Measurements from ENCODE around the gene PHLDA1.

The PHLDA1 gene

DNA sequence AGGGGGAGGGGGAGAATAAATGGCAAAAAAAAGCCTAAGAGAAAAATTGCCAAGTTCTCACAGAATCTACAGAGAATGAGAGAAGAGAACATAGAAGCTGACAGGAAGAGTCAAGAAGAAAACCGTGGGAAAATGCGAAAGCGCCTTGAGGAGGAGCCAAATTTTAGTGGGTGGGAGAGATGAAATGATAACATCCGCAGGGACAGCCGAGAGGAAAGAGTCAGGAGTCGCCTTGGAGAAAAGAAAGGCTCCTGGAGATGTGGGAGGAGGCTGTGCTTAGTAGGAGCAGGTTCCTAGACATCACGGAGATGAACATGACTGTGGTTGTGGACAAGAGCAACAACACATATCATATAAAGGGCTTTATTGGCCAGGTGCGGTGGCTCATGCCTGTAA, 49.4 kb downstream of the PHLDA1 start:
- peak overlapping the region in 1 of 2 experiments; percentile 0 for H3K18ac ChIP-seq (ENCODE audit: low read depth in 1 of 2, low read length in 2 of 2)
- no peak overlapping the region for H3K23ac ChIP-seq (ENCODE audit: low read length in 2 of 2)
- peak overlapping the region; percentile 81 for H3K9ac ChIP-seq (ENCODE audit: low read length)
- H2BK15ac ChIP-seq (ENCODE audit: low read depth, poor library complexity, severe bottlenecking) = peak overlapping the region; percentile 55
- no peak overlapping the region for H3K4me2 ChIP-seq (ENCODE audit: low read length, poor library complexity, severe bottlenecking)
- no peaks in the 10 kb centered on the region for H3K9me3 ChIP-seq (ENCODE audit: control insufficient read depth, low read length)
- H4K91ac ChIP-seq (ENCODE audit: low read length) = no peak overlapping the region
- 93% methylated on average over 8 of the region's 8 CpGs for WGBS
- peak overlapping the region; percentile 8 for H2AK5ac ChIP-seq (ENCODE audit: low read length, severe bottlenecking)
- H3K27me3 ChIP-seq (ENCODE audit: control insufficient read depth in 1 of 2, insufficient read depth in 1 of 2, low read length in 2 of 2) = no peaks in the 10 kb centered on the region
- H3K4ac ChIP-seq (ENCODE audit: low read depth in 1 of 2, low read length in 2 of 2) = no peak overlapping the region
- H3K14ac ChIP-seq (ENCODE audit: low read length in 2 of 2) = no peak overlapping the region
- H2BK5ac ChIP-seq (ENCODE audit: low read depth, low read length, poor library complexity, severe bottlenecking) = no peak overlapping the region
- no peak overlapping the region for H3K27ac ChIP-seq (ENCODE audit: low read length, poor library complexity, severe bottlenecking)
- H2BK120ac ChIP-seq (ENCODE audit: low read depth, low read length) = no peak overlapping the region
- peak overlapping the region in 1 of 2 experiments; percentile 67 for H2BK12ac ChIP-seq (ENCODE audit: low read length in 2 of 2)
- no peak overlapping the region for H2AFZ ChIP-seq (ENCODE audit: low read depth, low read length)
- no peaks in the 10 kb centered on the region for H3K36me3 ChIP-seq (ENCODE audit: control insufficient read depth in 1 of 2, insufficient read depth in 2 of 2, low read depth in 1 of 2, low read length in 2 of 2)
- H3K4me1 ChIP-seq (ENCODE audit: control insufficient read depth, insufficient read depth, low read depth, low read length) = peaks cover 5% of the 10 kb centered on the region
- no peak for DNase-seq
- H3K4me3 ChIP-seq (ENCODE audit: insufficient read depth in 1 of 2, low read depth in 1 of 2, low read length in 2 of 2) = no peak overlapping the region
- H3K79me1 ChIP-seq (replicated peaks; ENCODE audit: low read length, poor library complexity, severe bottlenecking) = no peaks in the 10 kb centered on the region
- no peak overlapping the region for H4K8ac ChIP-seq (ENCODE audit: low read length)

DNA sequence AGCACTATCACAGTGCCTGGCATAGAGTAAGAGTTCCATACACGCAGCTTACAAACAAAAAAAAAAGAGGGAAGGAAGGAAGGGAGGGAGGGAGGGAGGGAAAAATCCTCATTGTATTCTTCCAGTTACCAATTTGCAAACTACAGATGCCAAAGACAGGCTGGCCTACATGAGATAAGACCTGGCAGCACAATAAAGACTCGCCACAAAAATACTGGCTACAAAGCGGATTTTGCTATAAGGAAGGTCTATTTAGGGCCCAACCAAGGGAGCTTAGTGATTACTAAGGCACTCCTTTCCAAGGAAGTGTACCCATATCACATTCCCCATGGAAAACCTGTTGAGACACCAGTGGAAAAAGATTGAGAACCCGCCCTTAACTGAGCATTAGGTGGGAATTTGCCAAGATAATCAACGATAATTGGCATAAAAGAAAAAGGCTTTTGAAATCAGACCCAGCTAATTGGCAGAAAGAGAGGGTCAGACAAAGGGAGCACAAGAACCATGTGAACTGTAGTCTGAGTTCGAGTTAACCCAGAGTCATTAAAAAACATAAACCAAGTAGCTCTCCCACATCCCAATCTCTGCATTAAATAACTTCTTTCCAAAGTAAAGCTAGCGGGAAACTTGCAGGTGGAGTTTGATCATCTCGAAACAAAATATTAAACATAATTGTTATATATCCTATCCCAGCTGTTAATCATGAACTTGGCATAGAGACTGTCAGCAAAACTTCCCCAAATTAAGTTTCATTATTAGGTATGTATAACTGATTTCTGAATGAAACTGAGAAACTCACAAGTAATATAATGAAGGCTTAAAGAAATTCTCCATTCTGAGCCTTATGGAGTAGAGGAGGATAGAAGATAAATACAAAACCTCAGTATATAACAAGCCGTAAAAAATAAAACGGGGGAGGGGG, 50.1 kb downstream of the PHLDA1 start:
- Histone ChIP-seq H3K79me1 (replicated peaks; ENCODE audit: low read length, poor library complexity, severe bottlenecking) (no peaks in the 10 kb centered on the region), H3K9me3 (ENCODE audit: control insufficient read depth, low read length) (no peaks in the 10 kb centered on the region), H4K8ac (ENCODE audit: low read length) (no peak overlapping the region), H3K18ac (ENCODE audit: low read depth in 1 of 2, low read length in 2 of 2) (no peak overlapping the region), H3K27ac (ENCODE audit: low read length, poor library complexity, severe bottlenecking) (no peak overlapping the region), H3K23ac (ENCODE audit: low read length in 2 of 2) (no peak overlapping the region), H2AFZ (ENCODE audit: low read depth, low read length) (no peak overlapping the region), H3K9ac (ENCODE audit: low read length) (no peak overlapping the region), H3K4me2 (ENCODE audit: low read length, poor library complexity, severe bottlenecking) (no peak overlapping the region), H2BK5ac (ENCODE audit: low read depth, low read length, poor library complexity, severe bottlenecking) (no peak overlapping the region), H2AK5ac (ENCODE audit: low read length, severe bottlenecking) (peak overlapping the region; percentile 13), H3K4me1 (ENCODE audit: control insufficient read depth, insufficient read depth, low read depth, low read length) (peaks cover 6% of the 10 kb centered on the region), H3K27me3 (ENCODE audit: control insufficient read depth in 1 of 2, insufficient read depth in 1 of 2, low read length in 2 of 2) (no peaks in the 10 kb centered on the region), H3K4me3 (ENCODE audit: insufficient read depth in 1 of 2, low read depth in 1 of 2, low read length in 2 of 2) (no peak overlapping the region), H2BK15ac (ENCODE audit: low read depth, poor library complexity, severe bottlenecking) (no peak overlapping the region), H4K91ac (ENCODE audit: low read length) (no peak overlapping the region), H3K4ac (ENCODE audit: low read depth in 1 of 2, low read length in 2 of 2) (no peak overlapping the region), H3K36me3 (ENCODE audit: control insufficient read depth in 1 of 2, insufficient read depth in 2 of 2, low read depth in 1 of 2, low read length in 2 of 2) (no peaks in the 10 kb centered on the region), H2BK12ac (ENCODE audit: low read length in 2 of 2) (peak overlapping the region in 1 of 2 experiments; percentile 85), H2BK120ac (ENCODE audit: low read depth, low read length) (no peak overlapping the region), H3K14ac (ENCODE audit: low read length in 2 of 2) (no peak overlapping the region)
- WGBS = 96% methylated on average over 9 of the region's 10 CpGs
- no peak for DNase-seq

DNA sequence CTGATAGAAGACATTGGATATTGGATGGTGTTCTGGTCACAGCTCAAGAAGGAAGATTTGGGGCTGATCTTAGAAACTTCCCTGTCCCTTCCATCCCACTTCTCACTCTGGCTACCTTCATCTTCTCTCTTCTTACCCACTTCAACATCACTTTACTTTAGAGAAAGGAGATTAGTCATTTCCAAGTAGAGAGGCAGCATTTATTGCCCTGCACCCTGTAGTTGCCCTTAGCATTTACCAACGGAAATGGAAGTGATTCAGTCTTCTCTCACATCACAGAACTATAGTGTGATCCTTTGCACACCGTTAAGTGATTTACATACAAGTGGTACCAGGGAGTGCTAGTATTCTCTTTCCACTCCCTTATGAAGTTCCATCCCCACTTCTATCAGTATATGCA, 52.4 kb downstream of the PHLDA1 start:
- Histone ChIP-seq H3K9me3 (ENCODE audit: control insufficient read depth, low read length) (no peaks in the 10 kb centered on the region), H2BK120ac (ENCODE audit: low read depth, low read length) (peak overlapping the region; percentile 22), H3K27ac (ENCODE audit: low read length, poor library complexity, severe bottlenecking) (peak overlapping the region; percentile 94), H2AFZ (ENCODE audit: low read depth, low read length) (no peak overlapping the region), H3K27me3 (ENCODE audit: control insufficient read depth in 1 of 2, insufficient read depth in 1 of 2, low read length in 2 of 2) (no peaks in the 10 kb centered on the region), H2AK5ac (ENCODE audit: low read length, severe bottlenecking) (peak overlapping the region; percentile 96), H3K14ac (ENCODE audit: low read length in 2 of 2) (no peak overlapping the region), H4K91ac (ENCODE audit: low read length) (peak overlapping the region; percentile 56), H3K23ac (ENCODE audit: low read length in 2 of 2) (no peak overlapping the region), H3K9ac (ENCODE audit: low read length) (peak overlapping the region; percentile 77), H2BK5ac (ENCODE audit: low read depth, low read length, poor library complexity, severe bottlenecking) (peak overlapping the region; percentile 97), H3K4me1 (ENCODE audit: control insufficient read depth, insufficient read depth, low read depth, low read length) (peaks cover 6% of the 10 kb centered on the region), H3K79me1 (replicated peaks; ENCODE audit: low read length, poor library complexity, severe bottlenecking) (no peaks in the 10 kb centered on the region), H3K4me3 (ENCODE audit: insufficient read depth in 1 of 2, low read depth in 1 of 2, low read length in 2 of 2) (no peak overlapping the region), H2BK15ac (ENCODE audit: low read depth, poor library complexity, severe bottlenecking) (no peak overlapping the region), H3K4me2 (ENCODE audit: low read length, poor library complexity, severe bottlenecking) (no peak overlapping the region), H4K8ac (ENCODE audit: low read length) (peak overlapping the region; percentile 45), H3K18ac (ENCODE audit: low read depth in 1 of 2, low read length in 2 of 2) (peak overlapping the region; percentile 37 to 81), H3K36me3 (ENCODE audit: control insufficient read depth in 1 of 2, insufficient read depth in 2 of 2, low read depth in 1 of 2, low read length in 2 of 2) (no peaks in the 10 kb centered on the region), H2BK12ac (ENCODE audit: low read length in 2 of 2) (peak overlapping the region; percentile 20 to 65), H3K4ac (ENCODE audit: low read depth in 1 of 2, low read length in 2 of 2) (peak overlapping the region; percentile 87 to 96)
- DNase-seq = peak; percentile 83
- WGBS = 0% methylated on average over 2 of the region's 2 CpGs

DNA sequence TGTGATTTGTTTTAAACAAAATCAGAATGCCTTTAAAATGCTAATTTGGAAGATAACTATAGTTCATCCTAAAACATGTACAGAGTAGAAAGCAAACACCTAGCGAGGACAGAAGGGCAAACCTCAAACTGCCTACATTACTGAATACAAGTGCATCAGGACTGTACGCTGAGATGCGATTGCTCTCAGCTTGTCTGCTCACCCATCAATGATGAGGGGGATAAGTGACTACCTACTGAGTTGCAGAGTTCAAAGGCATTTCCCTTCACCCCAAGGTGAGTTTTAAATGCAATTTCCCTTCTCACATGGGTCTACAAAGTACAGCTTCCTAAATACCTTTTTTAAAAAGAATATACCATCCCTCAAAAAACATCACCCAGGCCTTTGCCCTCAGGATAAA, 52.9 kb downstream of the PHLDA1 start:
- peak overlapping the region; percentile 87 for H4K8ac ChIP-seq (ENCODE audit: low read length)
- peak overlapping the region; percentile 96 for H2AK5ac ChIP-seq (ENCODE audit: low read length, severe bottlenecking)
- H3K36me3 ChIP-seq (ENCODE audit: control insufficient read depth in 1 of 2, insufficient read depth in 2 of 2, low read depth in 1 of 2, low read length in 2 of 2) = no peaks in the 10 kb centered on the region
- no peaks in the 10 kb centered on the region for H3K27me3 ChIP-seq (ENCODE audit: control insufficient read depth in 1 of 2, insufficient read depth in 1 of 2, low read length in 2 of 2)
- no peaks in the 10 kb centered on the region for H3K9me3 ChIP-seq (ENCODE audit: control insufficient read depth, low read length)
- no peak for DNase-seq
- H3K4me1 ChIP-seq (ENCODE audit: control insufficient read depth, insufficient read depth, low read depth, low read length) = peaks cover 6% of the 10 kb centered on the region
- no peak overlapping the region for H3K4me3 ChIP-seq (ENCODE audit: insufficient read depth in 1 of 2, low read depth in 1 of 2, low read length in 2 of 2)
- peak overlapping the region; percentile 99 for H4K91ac ChIP-seq (ENCODE audit: low read length)
- H3K14ac ChIP-seq (ENCODE audit: low read length in 2 of 2) = no peak overlapping the region
- H3K27ac ChIP-seq (ENCODE audit: low read length, poor library complexity, severe bottlenecking) = peak overlapping the region; percentile 94
- no peak overlapping the region for H2BK15ac ChIP-seq (ENCODE audit: low read depth, poor library complexity, severe bottlenecking)
- no peak overlapping the region for H3K4me2 ChIP-seq (ENCODE audit: low read length, poor library complexity, severe bottlenecking)
- H3K4ac ChIP-seq (ENCODE audit: low read depth in 1 of 2, low read length in 2 of 2) = peak overlapping the region; percentile 87 to 96
- H2AFZ ChIP-seq (ENCODE audit: low read depth, low read length) = no peak overlapping the region
- peak overlapping the region; percentile 69 to 81 for H3K18ac ChIP-seq (ENCODE audit: low read depth in 1 of 2, low read length in 2 of 2)
- H3K23ac ChIP-seq (ENCODE audit: low read length in 2 of 2) = no peak overlapping the region
- peak overlapping the region; percentile 22 for H2BK120ac ChIP-seq (ENCODE audit: low read depth, low read length)
- WGBS = 63% methylated on average over 3 of the region's 3 CpGs
- peak overlapping the region; percentile 97 for H2BK5ac ChIP-seq (ENCODE audit: low read depth, low read length, poor library complexity, severe bottlenecking)
- H3K9ac ChIP-seq (ENCODE audit: low read length) = peak overlapping the region; percentile 77
- no peaks in the 10 kb centered on the region for H3K79me1 ChIP-seq (replicated peaks; ENCODE audit: low read length, poor library complexity, severe bottlenecking)
- peak overlapping the region; percentile 65 to 94 for H2BK12ac ChIP-seq (ENCODE audit: low read length in 2 of 2)
